ENCODE measurements around the gene EXOC3.

GRCh38 chr5:501831-502184 lies 58.8 kb downstream of the EXOC3 start:
- TF ChIP-seq, protein P1, sequence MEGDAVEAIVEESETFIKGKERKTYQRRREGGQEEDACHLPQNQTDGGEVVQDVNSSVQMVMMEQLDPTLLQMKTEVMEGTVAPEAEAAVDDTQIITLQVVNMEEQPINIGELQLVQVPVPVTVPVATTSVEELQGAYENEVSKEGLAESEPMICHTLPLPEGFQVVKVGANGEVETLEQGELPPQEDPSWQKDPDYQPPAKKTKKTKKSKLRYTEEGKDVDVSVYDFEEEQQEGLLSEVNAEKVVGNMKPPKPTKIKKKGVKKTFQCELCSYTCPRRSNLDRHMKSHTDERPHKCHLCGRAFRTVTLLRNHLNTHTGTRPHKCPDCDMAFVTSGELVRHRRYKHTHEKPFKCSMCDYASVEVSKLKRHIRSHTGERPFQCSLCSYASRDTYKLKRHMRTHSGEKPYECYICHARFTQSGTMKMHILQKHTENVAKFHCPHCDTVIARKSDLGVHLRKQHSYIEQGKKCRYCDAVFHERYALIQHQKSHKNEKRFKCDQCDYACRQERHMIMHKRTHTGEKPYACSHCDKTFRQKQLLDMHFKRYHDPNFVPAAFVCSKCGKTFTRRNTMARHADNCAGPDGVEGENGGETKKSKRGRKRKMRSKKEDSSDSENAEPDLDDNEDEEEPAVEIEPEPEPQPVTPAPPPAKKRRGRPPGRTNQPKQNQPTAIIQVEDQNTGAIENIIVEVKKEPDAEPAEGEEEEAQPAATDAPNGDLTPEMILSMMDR (IDR thresholded peaks at IDR 0.05 in 4 of 5, conservative IDR thresholded peaks at IDR 0.05 in 1 of 5), result no peak
- TF ChIP-seq POLR2A (IDR thresholded peaks at IDR 0.05), result no peak

Data from gastrocnemius medialis (tissue), 4 donors.